NCI-H2081 (cell line): ENCODE data around the gene FNDC3A.

Experiments
- DNase-seq, 2 experiments: peaks; one replicate each; lab custom pipeline; 2025; lab: John Stamatoyannopoulos, UW

Gene FNDC3A, protein sequence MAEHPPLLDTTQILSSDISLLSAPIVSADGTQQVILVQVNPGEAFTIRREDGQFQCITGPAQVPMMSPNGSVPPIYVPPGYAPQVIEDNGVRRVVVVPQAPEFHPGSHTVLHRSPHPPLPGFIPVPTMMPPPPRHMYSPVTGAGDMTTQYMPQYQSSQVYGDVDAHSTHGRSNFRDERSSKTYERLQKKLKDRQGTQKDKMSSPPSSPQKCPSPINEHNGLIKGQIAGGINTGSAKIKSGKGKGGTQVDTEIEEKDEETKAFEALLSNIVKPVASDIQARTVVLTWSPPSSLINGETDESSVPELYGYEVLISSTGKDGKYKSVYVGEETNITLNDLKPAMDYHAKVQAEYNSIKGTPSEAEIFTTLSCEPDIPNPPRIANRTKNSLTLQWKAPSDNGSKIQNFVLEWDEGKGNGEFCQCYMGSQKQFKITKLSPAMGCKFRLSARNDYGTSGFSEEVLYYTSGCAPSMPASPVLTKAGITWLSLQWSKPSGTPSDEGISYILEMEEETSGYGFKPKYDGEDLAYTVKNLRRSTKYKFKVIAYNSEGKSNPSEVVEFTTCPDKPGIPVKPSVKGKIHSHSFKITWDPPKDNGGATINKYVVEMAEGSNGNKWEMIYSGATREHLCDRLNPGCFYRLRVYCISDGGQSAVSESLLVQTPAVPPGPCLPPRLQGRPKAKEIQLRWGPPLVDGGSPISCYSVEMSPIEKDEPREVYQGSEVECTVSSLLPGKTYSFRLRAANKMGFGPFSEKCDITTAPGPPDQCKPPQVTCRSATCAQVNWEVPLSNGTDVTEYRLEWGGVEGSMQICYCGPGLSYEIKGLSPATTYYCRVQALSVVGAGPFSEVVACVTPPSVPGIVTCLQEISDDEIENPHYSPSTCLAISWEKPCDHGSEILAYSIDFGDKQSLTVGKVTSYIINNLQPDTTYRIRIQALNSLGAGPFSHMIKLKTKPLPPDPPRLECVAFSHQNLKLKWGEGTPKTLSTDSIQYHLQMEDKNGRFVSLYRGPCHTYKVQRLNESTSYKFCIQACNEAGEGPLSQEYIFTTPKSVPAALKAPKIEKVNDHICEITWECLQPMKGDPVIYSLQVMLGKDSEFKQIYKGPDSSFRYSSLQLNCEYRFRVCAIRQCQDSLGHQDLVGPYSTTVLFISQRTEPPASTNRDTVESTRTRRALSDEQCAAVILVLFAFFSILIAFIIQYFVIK

GRCh38 chr13:48975856-48976575 lies at the start of gene FNDC3A:
FNDC3A (plus strand) TSS chr13:48975912; CDS start chr13:49006191, 30,279 bp downstream.
- DNase-seq = peak; percentile 85 to 86

DNA sequence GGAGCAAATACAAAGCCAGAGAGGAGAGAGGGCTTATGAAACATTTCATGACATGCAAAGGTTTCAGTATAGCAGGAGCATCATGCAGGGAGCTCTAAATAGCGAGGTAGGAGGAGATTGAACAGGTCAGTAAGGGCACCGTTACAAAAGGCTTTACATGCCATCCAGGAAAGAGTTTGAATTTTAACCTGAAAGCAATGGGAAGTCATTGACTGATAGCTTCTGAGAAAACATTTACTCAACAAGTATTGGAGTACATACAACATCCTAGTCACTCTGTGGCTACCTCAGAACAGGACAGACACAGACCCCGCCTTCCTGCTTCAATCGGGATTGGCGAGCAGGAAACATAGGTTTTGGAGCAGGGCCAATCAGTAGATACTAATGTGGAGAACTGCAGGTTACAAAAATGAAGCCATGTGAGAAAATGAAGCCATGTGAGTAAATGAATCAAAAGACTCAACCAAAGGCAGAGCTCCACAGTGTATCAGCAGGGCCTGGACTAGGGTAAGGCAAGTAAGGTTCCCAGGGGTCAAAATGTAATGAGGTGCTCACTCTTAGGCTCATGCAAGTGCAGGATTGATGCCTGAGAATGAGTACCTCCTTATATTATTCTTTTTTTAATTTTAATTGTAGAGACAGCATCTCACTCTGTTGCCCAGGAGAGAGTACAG lies 46.8 kb upstream of the FNDC3A start:
- DNase-seq = no peak

DNA sequence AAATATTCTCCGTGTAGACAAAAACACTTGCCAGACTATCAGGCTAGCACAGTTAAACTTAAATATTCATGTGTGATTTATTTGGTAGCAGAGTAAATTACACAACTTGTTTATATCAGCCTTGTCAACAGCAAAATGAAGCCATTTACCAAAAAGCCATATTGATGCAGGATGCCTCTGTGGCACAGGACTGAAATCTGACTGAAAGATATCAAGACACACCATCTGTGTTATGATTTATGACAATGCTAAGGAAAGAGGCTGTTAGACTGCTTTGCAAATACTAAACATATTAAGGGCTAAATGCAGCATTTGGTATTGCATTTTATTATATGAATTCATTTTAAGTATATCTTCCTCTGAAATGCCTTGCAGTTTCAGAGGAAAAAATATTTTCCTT lies 44.8 kb upstream of the FNDC3A start:
- no peak for DNase-seq

- no peak for DNase-seq
These were observed 37.3 kb upstream of the FNDC3A start for GRCh38 chr13:48938308-48938943.

GRCh38 chr13:48939728-48940127 lies 36.0 kb upstream of the FNDC3A start:
- no peak for DNase-seq

DNA sequence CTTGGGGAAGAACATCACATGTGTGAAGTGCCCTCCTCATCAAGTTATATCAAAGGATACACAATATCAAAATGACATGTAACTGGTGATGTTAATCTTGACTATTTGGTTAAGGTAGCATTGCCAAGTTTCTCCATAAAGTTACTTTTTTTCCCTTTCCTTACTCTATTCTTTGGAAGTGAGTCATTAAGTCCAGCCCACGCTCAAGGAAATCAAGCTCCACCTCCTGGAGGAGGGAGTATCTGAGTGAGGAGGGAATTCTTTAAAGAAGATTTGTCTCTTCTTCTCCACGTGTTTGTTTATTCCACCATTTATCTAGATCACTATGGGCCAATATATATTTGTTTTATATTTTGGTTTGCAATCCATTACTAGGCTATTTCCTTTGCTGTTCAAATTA lies 33.6 kb upstream of the FNDC3A start:
- DNase-seq = no peak

- DNase-seq = no peak
These were observed 31.5 kb upstream of the FNDC3A start for GRCh38 chr13:48944221-48944620.

- DNase-seq = no peak
These were observed 30.1 kb upstream of the FNDC3A start for GRCh38 chr13:48945626-48946025.

DNA sequence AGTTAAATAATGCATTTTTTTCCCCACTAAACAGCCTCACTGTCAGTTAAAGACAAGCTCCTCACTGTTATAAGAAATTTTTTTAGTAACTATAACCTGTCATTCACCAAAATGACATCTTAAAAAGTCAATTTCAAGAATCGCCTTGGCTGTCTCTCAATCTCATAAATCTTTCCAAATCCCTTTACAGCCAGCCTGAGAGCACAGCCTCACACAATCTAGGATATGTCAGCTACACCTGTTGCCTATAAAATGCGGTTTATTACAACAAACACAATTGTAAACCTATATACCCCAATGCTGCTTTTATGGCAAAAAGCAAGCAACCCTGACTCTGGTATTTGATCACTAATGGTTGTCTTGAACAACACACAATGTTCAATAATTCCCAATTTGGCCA lies 29.5 kb upstream of the FNDC3A start:
- no peak for DNase-seq

DNA sequence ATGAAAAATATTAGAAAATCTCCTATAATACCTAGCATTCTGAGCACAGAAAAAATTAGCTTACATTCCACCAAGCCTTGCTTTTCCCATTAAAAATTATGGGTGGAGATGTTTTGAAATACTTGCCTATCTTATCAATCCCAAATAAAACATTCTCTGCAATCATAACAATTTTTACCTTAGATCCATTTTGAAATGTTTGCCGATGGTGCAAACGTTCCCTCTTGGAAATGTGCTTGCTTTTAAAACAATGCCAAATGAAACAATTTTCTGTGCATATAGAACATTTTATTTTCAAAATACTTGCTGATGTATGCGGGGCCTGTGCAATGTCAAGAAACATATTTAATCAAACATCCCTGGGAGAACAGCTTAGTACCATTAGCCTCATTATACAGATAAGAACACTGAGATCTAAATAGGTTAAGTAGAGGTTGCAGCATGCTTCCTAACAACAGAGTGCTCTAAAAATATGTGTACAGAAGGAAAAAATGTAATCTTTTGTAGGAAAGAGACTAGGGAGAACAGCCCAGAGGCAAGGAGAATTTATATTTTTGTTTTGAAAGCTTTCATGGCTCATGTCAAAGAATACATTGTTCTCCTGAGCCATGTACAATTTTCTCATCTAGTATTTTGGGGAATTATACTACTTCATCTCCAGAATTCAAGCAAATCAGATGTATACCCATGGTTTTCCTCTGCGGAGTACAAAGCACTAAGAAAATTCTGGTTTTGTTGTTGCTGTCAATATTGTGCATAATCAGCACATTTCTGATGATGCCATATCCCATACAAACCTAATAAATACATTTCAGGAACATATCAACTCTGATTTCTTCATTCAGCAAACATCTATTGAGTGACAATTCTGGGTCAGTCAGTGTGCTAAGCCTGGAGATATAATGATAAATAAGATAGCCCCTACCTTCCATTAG lies 25.9 kb upstream of the FNDC3A start:
- no peak for DNase-seq

DNA sequence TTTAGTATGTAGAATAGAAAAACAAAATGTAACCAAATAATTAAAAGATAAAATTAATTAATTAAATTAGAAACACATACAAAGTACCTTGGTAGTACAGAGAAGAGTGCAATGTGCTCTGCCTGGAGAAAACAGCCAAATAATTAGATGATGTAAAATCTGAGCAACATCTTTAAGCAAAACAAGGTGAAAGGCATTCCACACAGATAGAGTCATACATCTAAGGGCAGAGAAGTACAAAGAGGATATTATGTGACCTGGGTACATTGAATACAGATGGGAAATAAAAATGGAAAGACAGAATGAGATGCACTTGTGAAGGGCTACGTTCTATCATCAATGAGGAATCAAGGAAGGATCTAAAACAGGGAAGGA lies 25.2 kb upstream of the FNDC3A start:
- DNase-seq = no peak

DNA sequence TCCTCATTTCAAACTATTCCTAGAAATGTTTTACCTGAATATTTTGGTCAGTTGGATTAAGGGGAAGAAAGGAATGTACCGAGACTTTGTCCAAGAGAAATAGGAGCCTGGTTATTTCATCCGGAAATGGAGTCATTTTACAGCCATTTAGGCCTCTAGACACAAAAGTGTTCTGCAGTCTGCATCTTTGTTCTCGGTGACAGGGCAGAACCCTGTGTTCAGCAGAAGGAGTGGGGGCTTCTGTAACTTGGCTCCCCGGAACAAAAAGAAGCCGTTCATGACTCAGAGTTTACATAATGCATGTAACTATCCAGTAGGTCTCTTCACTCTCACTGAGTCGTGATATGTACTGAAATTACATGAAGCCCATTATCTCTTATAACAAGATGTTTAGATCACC lies 21.6 kb upstream of the FNDC3A start:
- DNase-seq = no peak

- no peak for DNase-seq
These were observed 20.2 kb upstream of the FNDC3A start for GRCh38 chr13:48955536-48955935.

DNA sequence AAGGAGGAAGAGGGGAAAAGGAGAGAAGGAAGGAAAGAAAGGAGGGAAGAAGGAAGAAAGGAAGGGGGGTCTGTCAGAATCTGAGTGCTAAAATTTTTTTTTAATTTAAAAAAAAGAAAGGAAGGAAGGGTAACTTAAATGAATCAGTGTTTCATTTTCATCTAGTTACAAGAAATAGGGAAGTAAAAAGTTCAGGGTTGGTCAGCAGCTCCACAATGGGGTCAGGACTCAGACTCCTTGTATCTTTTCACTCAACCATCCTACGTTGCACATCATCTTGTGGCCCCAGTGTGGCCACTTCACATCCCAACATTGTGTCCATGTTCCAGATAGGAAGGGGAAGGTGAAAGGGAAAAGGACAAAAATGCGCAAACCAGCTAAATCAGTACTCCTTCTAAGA lies 14.3 kb upstream of the FNDC3A start:
- DNase-seq = no peak

DNA sequence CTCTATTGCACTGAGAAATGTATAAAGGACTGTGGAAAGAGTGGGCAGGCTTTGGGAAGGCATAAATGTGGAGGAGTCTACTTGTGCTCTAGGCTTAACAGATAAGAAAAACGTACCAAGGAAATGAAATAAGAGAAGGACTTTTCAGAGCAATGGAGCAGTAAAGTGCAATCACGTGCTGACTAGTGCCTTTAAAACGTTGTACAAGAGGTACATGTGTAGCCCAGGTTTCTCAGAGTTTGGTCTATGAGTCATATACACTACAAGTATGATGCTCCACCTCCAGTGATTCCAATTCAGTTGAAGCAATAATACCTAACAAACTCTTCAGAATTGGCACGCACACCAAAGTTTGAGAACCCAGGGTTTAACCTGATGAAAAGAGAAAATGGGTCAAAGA lies 13.4 kb upstream of the FNDC3A start:
- no peak for DNase-seq

DNA sequence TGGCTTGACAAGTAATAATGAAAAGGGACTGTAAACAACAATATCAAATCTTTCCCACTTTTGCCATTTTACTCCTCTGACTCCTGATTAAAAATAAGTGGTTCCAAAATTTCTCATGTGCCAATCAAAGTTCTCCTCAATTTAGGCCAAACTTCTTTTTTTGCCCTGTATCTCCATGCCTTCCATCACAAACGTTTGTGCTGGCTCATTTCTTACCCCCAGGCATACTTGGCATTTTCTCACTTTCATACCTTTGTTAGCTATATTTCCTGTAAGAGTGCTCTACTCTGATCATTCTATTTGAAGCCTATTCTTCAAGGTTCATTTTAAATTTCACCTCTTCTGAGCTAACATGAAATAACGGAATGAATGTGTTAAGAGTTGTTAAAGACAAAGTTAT lies 10.0 kb upstream of the FNDC3A start:
- DNase-seq = no peak

- no peak for DNase-seq
These were observed 6.0 kb upstream of the FNDC3A start for GRCh38 chr13:48969685-48970084.

DNA sequence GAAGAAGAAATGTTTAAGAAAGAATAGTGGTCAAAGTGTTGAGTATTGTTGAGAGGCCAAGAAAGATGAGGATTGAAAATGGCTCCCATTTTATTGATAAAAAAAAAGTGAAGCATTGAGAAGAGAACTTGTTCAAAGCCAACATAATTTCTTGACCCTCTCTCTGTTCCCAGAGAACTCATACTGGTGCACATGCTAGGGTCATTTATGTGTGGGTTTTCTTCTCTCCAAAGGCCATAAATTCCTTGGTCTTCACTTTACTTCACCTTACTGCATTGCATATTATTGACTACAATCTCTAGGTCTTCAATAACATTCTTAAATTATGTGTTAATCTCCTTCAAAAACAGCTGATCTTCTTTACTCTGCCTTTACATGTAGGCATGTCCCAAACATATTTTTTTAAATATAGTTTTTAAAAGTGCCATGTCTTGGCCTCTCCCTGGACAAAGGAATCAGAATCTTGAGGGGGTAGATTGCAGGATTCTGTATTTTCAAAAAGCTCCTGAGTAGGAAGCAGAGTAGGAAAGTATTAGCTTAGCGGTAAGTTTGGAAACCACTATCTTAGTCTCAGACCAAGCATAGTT lies 1.8 kb upstream of the FNDC3A start:
- no peak for DNase-seq
